ENCODE data around the gene MYO5A. TPM values are rescaled to one million over a fixed set of nuclear protein-coding genes. Genes with fewer than 3 reads are reported as not detected.

Gene MYO5A
- total and polyA plus RNA-seq, 2 donors (not counting 3 experiments of a cell fraction or from before 2014, with no cell fraction given) = 31.9 to 91.9 TPM

GRCh38 chr15:52284164-52284563 lies 244.5 kb downstream of the MYO5A start:
- Histone ChIP-seq H4K20me1 (replicated peaks; ENCODE audit: control insufficient read depth, extremely low read depth, insufficient read depth, low read length) (no peaks in the 10 kb centered on the region), H3K27ac (ENCODE audit: insufficient read depth, low read depth, low read length) (no peak overlapping the region), H3K79me2 (ENCODE audit: control insufficient read depth, insufficient read depth, low read length) (no peaks in the 10 kb centered on the region), H3K9me3 (replicated peaks; ENCODE audit: control insufficient read depth, insufficient read depth, low read length) (no peaks in the 10 kb centered on the region), H3K27me3 (ENCODE audit: control insufficient read depth in 2 of 2, insufficient read depth in 2 of 2, low read length in 2 of 2) (no peaks in the 10 kb centered on the region), H3K4me3 (replicated peaks in 1 of 3; ENCODE audit: insufficient read depth in 1 of 3, low read depth in 1 of 3, low read length in 3 of 3) (no peak overlapping the region), H3K36me3 (ENCODE audit: control insufficient read depth in 2 of 2, extremely low read depth in 1 of 2, insufficient read depth in 2 of 2, low read length in 2 of 2) (no peaks in the 10 kb centered on the region), H3K9ac (replicated peaks; ENCODE audit: extremely low read depth, insufficient read depth, low read length) (no peak overlapping the region), H2AFZ (ENCODE audit: low read depth, low read length) (no peak overlapping the region), H3K4me1 (ENCODE audit: control insufficient read depth, extremely low read depth, insufficient read depth, low read length) (no peaks in the 10 kb centered on the region), H3K9me1 (replicated peaks; ENCODE audit: control insufficient read depth, extremely low read depth, insufficient read depth, low read length) (no peaks in the 10 kb centered on the region), H3K4me2 (ENCODE audit: insufficient read depth, low read length) (no peak overlapping the region)
- FAIRE-seq = no peak
- TF ChIP-seq MYC (IDR thresholded peaks at IDR 0.05; ENCODE audit: low read depth, low read length) (no peak), POLR2AphosphoS5 (IDR thresholded peaks at IDR 0.05; ENCODE audit: insufficient read depth, low read depth, low read length) (no peak), CTCF (IDR thresholded peaks at IDR 0.05; ENCODE audit: extremely low read depth in 1 of 2, insufficient read depth in 1 of 2, low read depth in 1 of 2, low read length in 2 of 2) (no peak), EZH2 (IDR thresholded peaks at IDR 0.05; ENCODE audit: borderline replicate concordance, low read depth, low read length, severe bottlenecking) (no peak), GATA2 (IDR thresholded peaks at IDR 0.05; ENCODE audit: insufficient read depth, insufficient read length, low read depth, low read length) (no peak), MAX (IDR thresholded peaks at IDR 0.05; ENCODE audit: insufficient read depth, insufficient read length) (no peak), FOS (IDR thresholded peaks at IDR 0.05; ENCODE audit: borderline replicate concordance, insufficient read depth, low read length) (no peak), JUN (IDR thresholded peaks at IDR 0.05; ENCODE audit: borderline replicate concordance, insufficient read depth, insufficient read length, low read depth) (no peak), POLR2A (IDR thresholded peaks at IDR 0.05; ENCODE audit: low read depth, low read length) (no peak)
- dilution Hi-C loops (cut with MboI; ENCODE audit: extremely low pct_ligation_motif_present, low sequenced_read_pairs) = no loop called here
- DNase-seq (ENCODE audit: low read depth, low spot score) = no peak
- no TSS peak for BruUV-seq (replicated peaks)
- POLR2A ChIA-PET = no interaction called here
- CTCF ChIA-PET = interaction anchor here (1.0 kb wide), 1 partner anchor 11 kb away, joined by 3 read pairs; no protein-coding TSS in a partner anchor
- intact Hi-C loops (cut with micrococcal nuclease) = no loop called here

All from endothelial cell of umbilical vein (primary cell).